ENCODE data around the gene TLE2. TPM values are rescaled to one million over a fixed set of nuclear protein-coding genes. Genes with fewer than 3 reads are reported as not detected.

The TLE2 gene
- total RNA-seq, 1 experiment from 2014 or later = 3.1 TPM

GRCh38 chr19:2983351-2984214 lies 45.5 kb downstream of the TLE2 start:
- Histone ChIP-seq H3K27ac (ENCODE audit: insufficient read length, low read depth, low read length) (no peak overlapping the region), H2BK12ac (ENCODE audit: insufficient read length, low read depth, low read length) (peak overlapping the region; percentile 55), H2AFZ (ENCODE audit: low read length) (no peak overlapping the region), H3K23me2 (ENCODE audit: insufficient read length, low read depth, low read length, poor library complexity, severe bottlenecking) (no peaks in the 10 kb centered on the region), H2BK5ac (ENCODE audit: insufficient read length, low read length) (no peak overlapping the region), H4K5ac (ENCODE audit: insufficient read length, low read depth, low read length) (no peak overlapping the region), H3K23ac (ENCODE audit: insufficient read length, low read depth, low read length) (no peak overlapping the region), H3K18ac (ENCODE audit: insufficient read length, low read depth, low read length) (peak overlapping the region; percentile 50), H2BK15ac (ENCODE audit: low read depth, low read length) (no peak overlapping the region), H2BK120ac (ENCODE audit: low read depth, low read length, poor library complexity, severe bottlenecking) (no peak overlapping the region), H3K4ac (ENCODE audit: low read depth, low read length) (no peak overlapping the region), H4K8ac (replicated peaks; ENCODE audit: insufficient read length, low read depth, low read length) (no peak overlapping the region), H3K4me2 (ENCODE audit: insufficient read depth, insufficient read length, low read length) (peak overlapping the region; percentile 19), H3K4me1 (ENCODE audit: insufficient read depth, low read length) (peaks cover 5% of the 10 kb centered on the region; the same call in 1 of the 2 replicates), H2AK5ac (ENCODE audit: insufficient read length, low read length) (no peak overlapping the region), H3K27me3 (ENCODE audit: insufficient read depth, low read length) (no peaks in the 10 kb centered on the region), H2BK20ac (ENCODE audit: low read depth, low read length, poor library complexity, severe bottlenecking) (no peak overlapping the region), H3K9ac (ENCODE audit: extremely low read depth, insufficient read length, low read length) (no peak overlapping the region), H3K56ac (ENCODE audit: insufficient read length, low read depth, low read length) (no peak overlapping the region), H3K79me2 (ENCODE audit: insufficient read depth, low read length) (no peaks in the 10 kb centered on the region), H4K20me1 (ENCODE audit: control insufficient read depth, insufficient read depth, insufficient read length) (no peaks in the 10 kb centered on the region), H3K79me1 (ENCODE audit: insufficient read depth, low read depth, low read length, poor library complexity, severe bottlenecking) (no peaks in the 10 kb centered on the region), H3K9me3 (ENCODE audit: control insufficient read depth, low read depth, low read length) (no peaks in the 10 kb centered on the region), H3T11ph (ENCODE audit: low read length) (no peak overlapping the region), H3K14ac (ENCODE audit: insufficient read depth, low read length) (peak overlapping the region; percentile 61; the same call in 1 of the 2 replicates), H4K91ac (ENCODE audit: insufficient read length, low read depth, low read length) (peak overlapping the region; percentile 16)
- Mint-ChIP-seq H3K9me3 (peaks cover 0 to 4% of the 10 kb centered on the region in 2 experiments; a peak in 1 of 5 replicates), H3K4me3 (peak overlapping the region; percentile 24 to 74; a peak in 3 of 5 replicates), H3K4me1 (peaks cover 25 to 53% of the 10 kb centered on the region in 2 experiments), H3K27me3 (ENCODE audit: low read depth) (peaks cover 92% of the 10 kb centered on the region), H3K27ac (peak overlapping the region in 1 of 3 experiments; percentile 83; a peak in 2 of 7 replicates), H3K36me3 (ENCODE audit: insufficient read depth in 1 of 3, low read depth in 3 of 3) (no peaks in the 10 kb centered on the region)
- TF ChIP-seq, protein P1, sequence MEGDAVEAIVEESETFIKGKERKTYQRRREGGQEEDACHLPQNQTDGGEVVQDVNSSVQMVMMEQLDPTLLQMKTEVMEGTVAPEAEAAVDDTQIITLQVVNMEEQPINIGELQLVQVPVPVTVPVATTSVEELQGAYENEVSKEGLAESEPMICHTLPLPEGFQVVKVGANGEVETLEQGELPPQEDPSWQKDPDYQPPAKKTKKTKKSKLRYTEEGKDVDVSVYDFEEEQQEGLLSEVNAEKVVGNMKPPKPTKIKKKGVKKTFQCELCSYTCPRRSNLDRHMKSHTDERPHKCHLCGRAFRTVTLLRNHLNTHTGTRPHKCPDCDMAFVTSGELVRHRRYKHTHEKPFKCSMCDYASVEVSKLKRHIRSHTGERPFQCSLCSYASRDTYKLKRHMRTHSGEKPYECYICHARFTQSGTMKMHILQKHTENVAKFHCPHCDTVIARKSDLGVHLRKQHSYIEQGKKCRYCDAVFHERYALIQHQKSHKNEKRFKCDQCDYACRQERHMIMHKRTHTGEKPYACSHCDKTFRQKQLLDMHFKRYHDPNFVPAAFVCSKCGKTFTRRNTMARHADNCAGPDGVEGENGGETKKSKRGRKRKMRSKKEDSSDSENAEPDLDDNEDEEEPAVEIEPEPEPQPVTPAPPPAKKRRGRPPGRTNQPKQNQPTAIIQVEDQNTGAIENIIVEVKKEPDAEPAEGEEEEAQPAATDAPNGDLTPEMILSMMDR (conservative IDR thresholded peaks at IDR 0.05) = no peak
- peak; percentile 92 for DNase-seq
- no CpG with 5 or more reads among the region's 24 CpGs for WGBS (ENCODE audit: extremely low coverage, insufficient read length, low lambda C conversion rate)

Measured in H9 (cell line).